ENCODE results near the gene ZNF48. TPM values are rescaled to one million over a fixed set of nuclear protein-coding genes. Genes with fewer than 3 reads are reported as not detected.
"Not testable (repeated sequence)": the region's sequence is repeated elsewhere in the genome, so short reads cannot be mapped to it uniquely, and the experiment has no call there.

The ZNF48 gene
- total and polyA plus RNA-seq, 2 donors (not counting 1 experiment from before 2014, with no cell fraction given) = 3.2 to 7.3 TPM

GRCh38 chr16:30383521-30383920, 11.7 kb upstream of the ZNF48 start:
- Histone ChIP-seq H3K4me1 (ENCODE audit: control insufficient read depth, extremely low read depth, insufficient read depth, low read length) (peaks cover 4% of the 10 kb centered on the region), H3K27me3 (ENCODE audit: control insufficient read depth, insufficient read depth, low read length) (no peaks in the 10 kb centered on the region), H3K9ac (ENCODE audit: insufficient read depth, low read length) (no peak overlapping the region), H3K36me3 (ENCODE audit: control insufficient read depth, insufficient read depth, low read length) (no peaks in the 10 kb centered on the region), H4K20me1 (ENCODE audit: control insufficient read depth, extremely low read depth, insufficient read depth, low read length) (no peaks in the 10 kb centered on the region), H3K4me2 (ENCODE audit: extremely low read depth, insufficient read depth, low read length) (no peak overlapping the region), H3K27ac (ENCODE audit: insufficient read depth, low read length) (no peak overlapping the region), H3K4me3 (replicated peaks in 1 of 4; ENCODE audit: control extremely low read depth in 1 of 4, insufficient read depth in 1 of 4, low read depth in 3 of 4, low read length in 4 of 4) (no peak overlapping the region), H3K9me3 (ENCODE audit: control insufficient read depth, insufficient read depth, low read depth, low read length) (no peaks in the 10 kb centered on the region), H2AFZ (ENCODE audit: low read length) (no peak overlapping the region), H3K79me2 (ENCODE audit: control insufficient read depth, insufficient read depth, low read length) (peaks cover 3% of the 10 kb centered on the region)
- TF ChIP-seq EZH2 (IDR thresholded peaks at IDR 0.05; ENCODE audit: low read length, missing control alignments) (no peak), CTCF (conservative IDR thresholded peaks at IDR 0.05 in 1 of 2, IDR thresholded peaks at IDR 0.05 in 1 of 2; ENCODE audit: low read depth in 1 of 2, low read length in 2 of 2) (no peak)
- no peak for DNase-seq (ENCODE audit: low read depth in 2 of 2)

- Histone ChIP-seq H3K79me2 (ENCODE audit: control insufficient read depth, insufficient read depth, low read length) (no peaks in the 10 kb centered on the region), H3K27ac (ENCODE audit: insufficient read depth, low read length) (peak overlapping the region; percentile 48), H3K27me3 (ENCODE audit: control insufficient read depth, insufficient read depth, low read length) (no peaks in the 10 kb centered on the region), H3K4me3 (replicated peaks in 1 of 4; ENCODE audit: control extremely low read depth in 1 of 4, insufficient read depth in 1 of 4, low read depth in 3 of 4, low read length in 4 of 4) (peak overlapping the region; percentile 49 to 73 (median 63)), H2AFZ (ENCODE audit: low read length) (peak overlapping the region; percentile 44), H3K9ac (ENCODE audit: insufficient read depth, low read length) (peak overlapping the region; percentile 65), H3K4me2 (ENCODE audit: extremely low read depth, insufficient read depth, low read length) (peak overlapping the region; percentile 96), H3K4me1 (ENCODE audit: control insufficient read depth, extremely low read depth, insufficient read depth, low read length) (peaks cover 8% of the 10 kb centered on the region), H4K20me1 (ENCODE audit: control insufficient read depth, extremely low read depth, insufficient read depth, low read length) (no peaks in the 10 kb centered on the region), H3K36me3 (ENCODE audit: control insufficient read depth, insufficient read depth, low read length) (peaks cover 7% of the 10 kb centered on the region), H3K9me3 (ENCODE audit: control insufficient read depth, insufficient read depth, low read depth, low read length) (no peaks in the 10 kb centered on the region)
- no peak for TF ChIP-seq CTCF (conservative IDR thresholded peaks at IDR 0.05 in 1 of 2, IDR thresholded peaks at IDR 0.05 in 1 of 2; ENCODE audit: low read depth in 1 of 2, low read length in 2 of 2)
- TF ChIP-seq EZH2 (IDR thresholded peaks at IDR 0.05; ENCODE audit: low read length, missing control alignments) = no peak
- peak in 1 of 2 donors; percentile 62 for DNase-seq (ENCODE audit: low read depth in 2 of 2)
Observed at GRCh38 chr16:30394592-30395154, 547 bp upstream of the ZNF48 start.

- Histone ChIP-seq H3K4me2 (ENCODE audit: extremely low read depth, insufficient read depth, low read length) (peak overlapping the region; percentile 84), H3K4me3 (replicated peaks in 1 of 4; ENCODE audit: control extremely low read depth in 1 of 4, insufficient read depth in 1 of 4, low read depth in 3 of 4, low read length in 4 of 4) (peak overlapping the region; percentile 72 to 87 (median 76)), H3K9me3 (ENCODE audit: control insufficient read depth, insufficient read depth, low read depth, low read length) (no peaks in the 10 kb centered on the region), H3K4me1 (ENCODE audit: control insufficient read depth, extremely low read depth, insufficient read depth, low read length) (peaks cover 14% of the 10 kb centered on the region), H3K27ac (ENCODE audit: insufficient read depth, low read length) (no peak overlapping the region), H4K20me1 (ENCODE audit: control insufficient read depth, extremely low read depth, insufficient read depth, low read length) (no peaks in the 10 kb centered on the region), H3K9ac (ENCODE audit: insufficient read depth, low read length) (peak overlapping the region; percentile 65), H3K79me2 (ENCODE audit: control insufficient read depth, insufficient read depth, low read length) (no peaks in the 10 kb centered on the region), H3K27me3 (ENCODE audit: control insufficient read depth, insufficient read depth, low read length) (no peaks in the 10 kb centered on the region), H3K36me3 (ENCODE audit: control insufficient read depth, insufficient read depth, low read length) (peaks cover 7% of the 10 kb centered on the region), H2AFZ (ENCODE audit: low read length) (peak overlapping the region; percentile 79)
- no peak for TF ChIP-seq EZH2 (IDR thresholded peaks at IDR 0.05; ENCODE audit: low read length, missing control alignments)
- TF ChIP-seq CTCF (conservative IDR thresholded peaks at IDR 0.05 in 1 of 2, IDR thresholded peaks at IDR 0.05 in 1 of 2; ENCODE audit: low read depth in 1 of 2, low read length in 2 of 2) = no peak
- DNase-seq (ENCODE audit: low read depth in 2 of 2) = no peak
Observed at GRCh38 chr16:30395992-30396585, 869 bp downstream of the ZNF48 start.

- not testable (repeated sequence) for H3K9ac ChIP-seq (ENCODE audit: insufficient read depth, low read length); DNase-seq (ENCODE audit: low read depth in 2 of 2); H3K27me3 ChIP-seq (ENCODE audit: control insufficient read depth, insufficient read depth, low read length); H3K36me3 ChIP-seq (ENCODE audit: control insufficient read depth, insufficient read depth, low read length); H4K20me1 ChIP-seq (ENCODE audit: control insufficient read depth, extremely low read depth, insufficient read depth, low read length); H3K79me2 ChIP-seq (ENCODE audit: control insufficient read depth, insufficient read depth, low read length); H3K27ac ChIP-seq (ENCODE audit: insufficient read depth, low read length); H3K9me3 ChIP-seq (ENCODE audit: control insufficient read depth, insufficient read depth, low read depth, low read length); H2AFZ ChIP-seq (ENCODE audit: low read length)
- peak overlapping the region in 1 of 4 experiments; percentile 73 for H3K4me3 ChIP-seq (replicated peaks in 1 of 4; ENCODE audit: control extremely low read depth in 1 of 4, insufficient read depth in 1 of 4, low read depth in 3 of 4, low read length in 4 of 4)
- peak overlapping the region; percentile 84 for H3K4me2 ChIP-seq (ENCODE audit: extremely low read depth, insufficient read depth, low read length)
- peaks cover 14% of the 10 kb centered on the region for H3K4me1 ChIP-seq (ENCODE audit: control insufficient read depth, extremely low read depth, insufficient read depth, low read length)
Observed at GRCh38 chr16:30396627-30397026, 1.4 kb downstream of the ZNF48 start.

Data from fibroblast of lung (primary cell).